Astrocyte (in vitro differentiated cells and primary cell): Measurements from ENCODE around the gene S100B. TPM values are rescaled to one million over a fixed set of nuclear protein-coding genes. Genes with fewer than 3 reads are reported as not detected.

Experiments used
- DNase-seq: peaks from one replicate; pipeline ENCODE4 v3.0.0-alpha.2; 2010; ENCODE audit warnings: low read depth
- FAIRE-seq: peaks from 2 replicates; lab custom pipeline; 2011; peaks lifted over from hg19 to GRCh38; lab: Jason Lieb, UNC
- H2AFZ ChIP-seq: 2 replicates; pipeline ENCODE4 v1.6.0; 2012; ENCODE audit warnings: low read depth, low read length, inconsistent platforms
- H3K27ac ChIP-seq: 2 replicates; pipeline ENCODE4 v1.5.1; 2011; ENCODE audit warnings: low read depth, low read length, inconsistent platforms
- H3K27me3 ChIP-seq: 2 replicates; pipeline ENCODE4 v1.6.0; 2011; ENCODE audit warnings: low read length, inconsistent platforms; ENCODE audit not compliant: insufficient read depth
- H3K36me3 ChIP-seq: 2 replicates; pipeline ENCODE4 v1.5.1; 2011; ENCODE audit warnings: low read length, inconsistent platforms; ENCODE audit not compliant: insufficient read depth
- H3K4me1 ChIP-seq: 2 replicates; pipeline ENCODE4 v1.5.1; 2011; ENCODE audit warnings: low read length, inconsistent platforms; ENCODE audit not compliant: insufficient read depth
- H3K4me2 ChIP-seq: 2 replicates; pipeline ENCODE4 v1.6.0; 2012; ENCODE audit warnings: low read length, inconsistent platforms
- H3K4me3 ChIP-seq: 2 replicates; pipeline ENCODE4 v1.5.1; 2011; ENCODE audit warnings: low read depth, mild to moderate bottlenecking, low read length, inconsistent platforms; ENCODE audit not compliant: insufficient read depth
- H3K79me2 ChIP-seq: 2 replicates; pipeline ENCODE4 v1.6.0; 2012; ENCODE audit warnings: mild to moderate bottlenecking, low read length, inconsistent platforms; ENCODE audit not compliant: insufficient read depth
- H3K9ac ChIP-seq: 2 replicates; pipeline ENCODE4 v1.6.0; 2012; ENCODE audit warnings: mild to moderate bottlenecking, low read length, inconsistent platforms
- H3K9me3 ChIP-seq: 2 replicates; pipeline ENCODE4 v1.5.1; 2012; ENCODE audit warnings: low read depth, mild to moderate bottlenecking, low read length, inconsistent platforms; ENCODE audit not compliant: insufficient read depth
- H4K20me1 ChIP-seq: 2 replicates; pipeline ENCODE4 v1.6.0; 2012; ENCODE audit warnings: low read length, inconsistent platforms; ENCODE audit not compliant: insufficient read depth
- H3K27ac Mint-ChIP-seq: one replicate; pipeline ENCODE4 v1.8.0; 2021; ENCODE audit warnings: mild to moderate bottlenecking, mixed read lengths; ENCODE audit not compliant: unreplicated experiment
- H3K27me3 Mint-ChIP-seq: one replicate; pipeline ENCODE4 v1.8.0; 2021; ENCODE audit warnings: low read depth, mixed read lengths; ENCODE audit not compliant: unreplicated experiment
- H3K36me3 Mint-ChIP-seq: one replicate; pipeline ENCODE4 v1.8.0; 2021; ENCODE audit warnings: low read depth, mixed read lengths; ENCODE audit not compliant: unreplicated experiment
- H3K4me1 Mint-ChIP-seq: one replicate; pipeline ENCODE4 v1.8.0; 2021; ENCODE audit warnings: low read depth, mixed read lengths; ENCODE audit not compliant: unreplicated experiment
- H3K4me3 Mint-ChIP-seq: one replicate; pipeline ENCODE4 v1.8.0; 2021; ENCODE audit warnings: mild to moderate bottlenecking, moderate library complexity, mixed read lengths; ENCODE audit not compliant: unreplicated experiment
- H3K9me3 Mint-ChIP-seq: one replicate; pipeline ENCODE4 v1.8.0; 2021; ENCODE audit warnings: mild to moderate bottlenecking, mixed read lengths; ENCODE audit not compliant: unreplicated experiment
- EZH2 ChIP-seq: IDR thresholded peaks from 2 replicates; pipeline ENCODE4 v1.6.1; 2012; ENCODE audit warnings: mild to moderate bottlenecking, low read length, inconsistent platforms; ENCODE audit not compliant: insufficient read depth
- total RNA-seq: library from RNA; stranded (reverse); gene quantifications from 2 replicates; pipeline ENCODE4 v1.2.1, GENCODE V29; 2021
- TF ChIP-seq, protein P1 (sequence below): IDR thresholded peaks from 2 replicates; pipeline ENCODE4 v1.5.1; 2011; ENCODE audit warnings: low read depth, mild to moderate bottlenecking, inconsistent platforms, low read length, moderate library complexity; ENCODE audit not compliant: insufficient read depth

The S100B gene
- total RNA-seq, 1 donor from 2014 or later, result 2.0 TPM

DNA sequence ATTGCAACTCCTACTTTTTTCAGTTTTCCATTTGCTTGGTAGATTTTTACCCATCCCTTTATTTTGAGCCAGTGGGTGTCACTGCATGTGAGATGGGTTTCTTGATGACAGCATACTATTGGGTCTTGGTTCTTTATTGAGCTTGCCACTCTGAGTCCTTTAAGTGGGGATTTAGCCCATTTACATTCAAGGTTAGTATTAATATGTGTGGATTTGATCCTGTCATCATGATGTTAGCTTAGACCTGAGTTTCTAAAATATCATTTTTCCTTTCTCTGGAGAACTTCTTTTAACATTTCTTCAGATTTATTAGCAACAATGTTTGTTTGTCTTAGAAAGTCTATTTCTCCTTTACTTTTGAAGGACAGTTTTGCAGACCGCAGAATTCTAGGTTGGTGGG, 11.8 kb upstream of the S100B start:
- H2AFZ ChIP-seq, result no peak overlapping the region
- no peaks in the 10 kb centered on the region for H3K36me3 ChIP-seq
- peaks cover 8% of the 10 kb centered on the region for H3K4me1 ChIP-seq
- no peak for TF ChIP-seq EZH2
- TF ChIP-seq, protein P1, sequence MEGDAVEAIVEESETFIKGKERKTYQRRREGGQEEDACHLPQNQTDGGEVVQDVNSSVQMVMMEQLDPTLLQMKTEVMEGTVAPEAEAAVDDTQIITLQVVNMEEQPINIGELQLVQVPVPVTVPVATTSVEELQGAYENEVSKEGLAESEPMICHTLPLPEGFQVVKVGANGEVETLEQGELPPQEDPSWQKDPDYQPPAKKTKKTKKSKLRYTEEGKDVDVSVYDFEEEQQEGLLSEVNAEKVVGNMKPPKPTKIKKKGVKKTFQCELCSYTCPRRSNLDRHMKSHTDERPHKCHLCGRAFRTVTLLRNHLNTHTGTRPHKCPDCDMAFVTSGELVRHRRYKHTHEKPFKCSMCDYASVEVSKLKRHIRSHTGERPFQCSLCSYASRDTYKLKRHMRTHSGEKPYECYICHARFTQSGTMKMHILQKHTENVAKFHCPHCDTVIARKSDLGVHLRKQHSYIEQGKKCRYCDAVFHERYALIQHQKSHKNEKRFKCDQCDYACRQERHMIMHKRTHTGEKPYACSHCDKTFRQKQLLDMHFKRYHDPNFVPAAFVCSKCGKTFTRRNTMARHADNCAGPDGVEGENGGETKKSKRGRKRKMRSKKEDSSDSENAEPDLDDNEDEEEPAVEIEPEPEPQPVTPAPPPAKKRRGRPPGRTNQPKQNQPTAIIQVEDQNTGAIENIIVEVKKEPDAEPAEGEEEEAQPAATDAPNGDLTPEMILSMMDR, result no peak
- no peaks in the 10 kb centered on the region for H3K27me3 Mint-ChIP-seq
- no peak for FAIRE-seq
- H3K4me1 Mint-ChIP-seq, result peaks cover 20% of the 10 kb centered on the region
- no peaks in the 10 kb centered on the region for H4K20me1 ChIP-seq
- no peaks in the 10 kb centered on the region for H3K27me3 ChIP-seq
- H3K27ac Mint-ChIP-seq, result no peak overlapping the region
- peaks cover 11% of the 10 kb centered on the region for H3K9me3 Mint-ChIP-seq
- peaks cover 4% of the 10 kb centered on the region for H3K9me3 ChIP-seq
- no peak for DNase-seq
- no peak overlapping the region for H3K4me3 ChIP-seq
- no peak overlapping the region for H3K9ac ChIP-seq
- H3K79me2 ChIP-seq, result no peaks in the 10 kb centered on the region
- H3K27ac ChIP-seq, result no peak overlapping the region
- no peaks in the 10 kb centered on the region for H3K36me3 Mint-ChIP-seq
- H3K4me2 ChIP-seq, result no peak overlapping the region
- no peak overlapping the region for H3K4me3 Mint-ChIP-seq

GRCh38 chr21:46616050-46616449, 11.2 kb upstream of the S100B start:
- TF ChIP-seq, protein P1, result no peak
- TF ChIP-seq EZH2, result no peak
- H3K9ac ChIP-seq, result no peak overlapping the region
- peaks cover 5% of the 10 kb centered on the region for H3K4me1 ChIP-seq
- H3K27ac Mint-ChIP-seq, result no peak overlapping the region
- no peaks in the 10 kb centered on the region for H3K79me2 ChIP-seq
- H3K4me3 ChIP-seq, result no peak overlapping the region
- H2AFZ ChIP-seq, result no peak overlapping the region
- H3K36me3 Mint-ChIP-seq, result no peaks in the 10 kb centered on the region
- H3K27me3 Mint-ChIP-seq, result no peaks in the 10 kb centered on the region
- DNase-seq (no peak), FAIRE-seq (peak; percentile 32)
- no peak overlapping the region for H3K27ac ChIP-seq
- no peaks in the 10 kb centered on the region for H3K27me3 ChIP-seq
- peaks cover 8% of the 10 kb centered on the region for H3K9me3 Mint-ChIP-seq
- no peaks in the 10 kb centered on the region for H3K36me3 ChIP-seq
- no peaks in the 10 kb centered on the region for H4K20me1 ChIP-seq
- no peak overlapping the region for H3K4me3 Mint-ChIP-seq
- no peak overlapping the region for H3K4me2 ChIP-seq
- H3K9me3 ChIP-seq, result peaks cover 4% of the 10 kb centered on the region
- peaks cover 16% of the 10 kb centered on the region for H3K4me1 Mint-ChIP-seq

GRCh38 chr21:46613391-46613790, 8.5 kb upstream of the S100B start:
- Mint-ChIP-seq H3K9me3 (peaks cover 6% of the 10 kb centered on the region), H3K27ac (no peak overlapping the region), H3K4me3 (no peak overlapping the region), H3K27me3 (no peaks in the 10 kb centered on the region), H3K4me1 (no peaks in the 10 kb centered on the region), H3K36me3 (peaks cover 3% of the 10 kb centered on the region)
- no peak overlapping the region for H3K4me2 ChIP-seq
- no peaks in the 10 kb centered on the region for H3K79me2 ChIP-seq
- no peak overlapping the region for H3K4me3 ChIP-seq
- TF ChIP-seq EZH2, result no peak
- TF ChIP-seq, protein P1, result no peak
- no peaks in the 10 kb centered on the region for H3K27me3 ChIP-seq
- H3K9me3 ChIP-seq, result no peaks in the 10 kb centered on the region
- FAIRE-seq, result no peak
- H3K4me1 ChIP-seq, result no peaks in the 10 kb centered on the region
- no peak overlapping the region for H2AFZ ChIP-seq
- H3K36me3 ChIP-seq, result no peaks in the 10 kb centered on the region
- H3K9ac ChIP-seq, result no peak overlapping the region
- H3K27ac ChIP-seq, result no peak overlapping the region
- no peak for DNase-seq
- H4K20me1 ChIP-seq, result no peaks in the 10 kb centered on the region
